HEK293 (cell line): ENCODE data around the gene IMPDH1.

Experiments
- CTCF ChIA-PET: fragments of 350-600 bp; formaldehyde crosslinking; extraction: SDS; loops from one replicate; lab custom pipeline; 2021; ENCODE audit warnings: antibody characterized with exemption; lab: Yijun Ruan, JAX
- POLR2A ChIA-PET: fragments of 300-600 bp; formaldehyde crosslinking; extraction: SDS; loops from one replicate; lab custom pipeline; 2020; ENCODE audit warnings: antibody characterized with exemption, inconsistent platforms; lab: Yijun Ruan, JAX
- H3K27ac ChIP-seq: fragments of 200-500 bp; sonication (Bioruptor generic); 2 replicates; pipeline ENCODE4 v1.5.1; 2014; ENCODE audit warnings: low read depth, low read length, control low read depth, inconsistent platforms; ENCODE audit errors: extremely low read depth
- H3K36me3 ChIP-seq, 2 experiments: fragments of 200-500 bp in 1 of 2; sonication (Bioruptor generic) in 1 of 2; 1 replicate in 1 of 2; 2 replicates in 1 of 2; pipeline ENCODE4 v1.5.1; 2014 to 2017; ENCODE audit warnings: inconsistent platforms in 2 of 2, low read length in 2 of 2; ENCODE audit not compliant: control insufficient read depth in 2 of 2, insufficient read depth in 1 of 2
- H3K4me1 ChIP-seq: fragments of 200-500 bp; sonication (Bioruptor generic); 2 replicates; pipeline ENCODE4 v1.5.1; 2014; ENCODE audit warnings: mild to moderate bottlenecking, low read length, inconsistent platforms; ENCODE audit not compliant: control insufficient read depth, insufficient read depth
- H3K4me3 ChIP-seq: 2 replicates; pipeline ENCODE4 v1.5.1; 2011; ENCODE audit warnings: low read depth, mild to moderate bottlenecking, control low read depth, low read length, moderate library complexity
- H3K9me3 ChIP-seq: fragments of 200-500 bp; sonication (Bioruptor generic); 2 replicates; pipeline ENCODE4 v1.5.1; 2014; ENCODE audit warnings: low read depth, low read length, inconsistent platforms; ENCODE audit not compliant: control insufficient read depth, insufficient read depth
- FEZF1 ChIP-seq: fragments of 450-650 bp; formaldehyde crosslinking; IDR thresholded peaks from 2 replicates; pipeline ENCODE4 v1.5.1; 2016; ENCODE audit warnings: missing biosample characterization, missing genetic modification characterization
- GLIS2 ChIP-seq: fragments of 450-650 bp; formaldehyde crosslinking; IDR thresholded peaks from 2 replicates; pipeline ENCODE4 v1.5.1; 2016; ENCODE audit warnings: missing biosample characterization, missing genetic modification characterization
- KLF7 ChIP-seq: fragments of 450-650 bp; formaldehyde crosslinking; IDR thresholded peaks from 2 replicates; pipeline ENCODE4 v1.5.1; 2016; ENCODE audit warnings: missing biosample characterization, missing genetic modification characterization, borderline replicate concordance
- PRDM1 ChIP-seq: fragments of 450-650 bp; formaldehyde crosslinking; IDR thresholded peaks from 2 replicates; pipeline ENCODE4; 2016; ENCODE audit warnings: missing biosample characterization, missing genetic modification characterization
- SETDB1 ChIP-seq: IDR thresholded peaks from one replicate; pipeline ENCODE4 v1.6.1; 2017; ENCODE audit warnings: mild to moderate bottlenecking, low read length, moderate library complexity, mixed read lengths; ENCODE audit not compliant: insufficient read length
- YY1 ChIP-seq: fragments of 450-650 bp; formaldehyde crosslinking; IDR thresholded peaks from 2 replicates; pipeline ENCODE4 v1.5.1; 2018; ENCODE audit warnings: missing biosample characterization, missing genetic modification characterization
- ZBTB7A ChIP-seq: fragments of 450-650 bp; formaldehyde crosslinking; IDR thresholded peaks from 2 replicates; pipeline ENCODE4 v1.5.1; 2016; ENCODE audit warnings: low read depth, missing biosample characterization, missing genetic modification characterization
- ZEB2 ChIP-seq: fragments of 450-650 bp; formaldehyde crosslinking; IDR thresholded peaks from 2 replicates; pipeline ENCODE4 v1.5.1; 2016; ENCODE audit warnings: missing biosample characterization, missing genetic modification characterization
- ZIC2 ChIP-seq: fragments of 450-650 bp; formaldehyde crosslinking; IDR thresholded peaks from 2 replicates; pipeline ENCODE4 v1.5.1; 2016; ENCODE audit warnings: missing biosample characterization, missing genetic modification characterization
- ZNF10 ChIP-seq: fragments of 450-650 bp; formaldehyde crosslinking; IDR thresholded peaks from 2 replicates; pipeline ENCODE4 v1.5.1; 2017; ENCODE audit warnings: missing biosample characterization, missing genetic modification characterization
- ZNF114 ChIP-seq: fragments of 450-650 bp; formaldehyde crosslinking; IDR thresholded peaks from 2 replicates; pipeline ENCODE4 v1.5.0; 2017; ENCODE audit warnings: missing biosample characterization, missing genetic modification characterization
- ZNF146 ChIP-seq: fragments of 450-650 bp; formaldehyde crosslinking; IDR thresholded peaks from 2 replicates; pipeline ENCODE4 v1.5.1; 2016; ENCODE audit warnings: missing biosample characterization, missing genetic modification characterization
- ZNF155 ChIP-seq: fragments of 450-650 bp; formaldehyde crosslinking; IDR thresholded peaks from 2 replicates; pipeline ENCODE4 v1.5.1; 2016; ENCODE audit warnings: missing biosample characterization, missing genetic modification characterization
- ZNF169 ChIP-seq: fragments of 450-650 bp; formaldehyde crosslinking; IDR thresholded peaks from 2 replicates; pipeline ENCODE4 v1.5.1; 2016; ENCODE audit warnings: missing biosample characterization, missing genetic modification characterization
- ZNF184 ChIP-seq: fragments of 450-650 bp; IDR thresholded peaks from 2 replicates; pipeline ENCODE4 v1.5.1; 2018; ENCODE audit warnings: missing biosample characterization, mild to moderate bottlenecking, missing genetic modification characterization
- ZNF2 ChIP-seq: fragments of 450-650 bp; formaldehyde crosslinking; IDR thresholded peaks from 2 replicates; pipeline ENCODE4 v1.5.1; 2016; ENCODE audit warnings: missing biosample characterization, missing genetic modification characterization
- ZNF211 ChIP-seq: fragments of 450-650 bp; formaldehyde crosslinking; IDR thresholded peaks from 2 replicates; pipeline ENCODE4 v1.5.1; 2016; ENCODE audit warnings: low read depth, missing biosample characterization, missing genetic modification characterization
- ZNF223 ChIP-seq: fragments of 450-650 bp; formaldehyde crosslinking; IDR thresholded peaks from 2 replicates; pipeline ENCODE4 v1.5.1; 2016; ENCODE audit warnings: missing biosample characterization, missing genetic modification characterization
- ZNF274 ChIP-seq, 2 experiments: fragments of 200-500 bp in 1 of 2; fragments of 450-650 bp in 1 of 2; sonication (Bioruptor generic) in 1 of 2; formaldehyde crosslinking in 1 of 2; IDR thresholded peaks; 2 replicates each; pipeline versions ENCODE4 v1.5.1 to v1.6.1; 2014 to 2016; ENCODE audit warnings: borderline replicate concordance in 1 of 2, inconsistent platforms in 1 of 2, low read length in 1 of 2, missing biosample characterization in 1 of 2, missing genetic modification characterization in 1 of 2
- ZNF302 ChIP-seq: fragments of 450-650 bp; formaldehyde crosslinking; IDR thresholded peaks from 2 replicates; pipeline ENCODE4 v1.5.1; 2016; ENCODE audit warnings: missing biosample characterization, missing genetic modification characterization, low read depth
- ZNF404 ChIP-seq: fragments of 450-650 bp; formaldehyde crosslinking; IDR thresholded peaks from 2 replicates; pipeline ENCODE4 v1.5.1; 2017; ENCODE audit warnings: missing biosample characterization, missing genetic modification characterization
- ZNF416 ChIP-seq: fragments of 450-650 bp; formaldehyde crosslinking; IDR thresholded peaks from 2 replicates; pipeline ENCODE4 v1.5.1; 2016; ENCODE audit warnings: missing biosample characterization, missing genetic modification characterization
- ZNF521 ChIP-seq: fragments of 450-650 bp; formaldehyde crosslinking; IDR thresholded peaks from 2 replicates; pipeline ENCODE4 v1.5.1; 2017; ENCODE audit warnings: missing biosample characterization, mild to moderate bottlenecking, missing genetic modification characterization
- ZNF549 ChIP-seq: fragments of 450-650 bp; IDR thresholded peaks from 2 replicates; pipeline ENCODE4 v1.5.1; 2018; ENCODE audit warnings: missing biosample characterization, missing genetic modification characterization, mild to moderate bottlenecking, inconsistent platforms, moderate library complexity
- ZNF558 ChIP-seq: fragments of 450-650 bp; formaldehyde crosslinking; IDR thresholded peaks from 2 replicates; pipeline ENCODE4 v1.5.1; 2016; ENCODE audit warnings: missing biosample characterization, missing genetic modification characterization
- ZNF561 ChIP-seq: fragments of 450-650 bp; IDR thresholded peaks from 2 replicates; pipeline ENCODE4 v1.5.1; 2018; ENCODE audit warnings: missing biosample characterization, missing genetic modification characterization, borderline replicate concordance
- ZNF600 ChIP-seq: fragments of 450-650 bp; formaldehyde crosslinking; IDR thresholded peaks from 2 replicates; pipeline ENCODE4 v1.5.1; 2016; ENCODE audit warnings: missing biosample characterization, missing genetic modification characterization
- ZNF777 ChIP-seq: fragments of 450-650 bp; formaldehyde crosslinking; IDR thresholded peaks from 2 replicates; pipeline ENCODE4 v1.5.1; 2017; ENCODE audit warnings: missing biosample characterization, missing genetic modification characterization, borderline replicate concordance
- ZNF830 ChIP-seq: fragments of 450-650 bp; IDR thresholded peaks from 2 replicates; pipeline ENCODE4 v1.5.0; 2018; ENCODE audit warnings: missing biosample characterization, missing genetic modification characterization, low read depth, mild to moderate bottlenecking, moderate library complexity
- ZSCAN30 ChIP-seq: fragments of 450-650 bp; IDR thresholded peaks from 2 replicates; pipeline ENCODE4 v1.5.1; 2018; ENCODE audit warnings: missing biosample characterization, mild to moderate bottlenecking, missing genetic modification characterization, moderate library complexity
- TF ChIP-seq, protein P1 (sequence below): fragments of 450-650 bp; formaldehyde crosslinking; IDR thresholded peaks from 2 replicates; pipeline ENCODE4; 2016; ENCODE audit warnings: missing biosample characterization, missing genetic modification characterization
- TF ChIP-seq, protein P2 (sequence below): fragments of 450-650 bp; formaldehyde crosslinking; IDR thresholded peaks from 2 replicates; pipeline ENCODE4 v1.5.1; 2016; ENCODE audit warnings: missing biosample characterization, missing genetic modification characterization

IMPDH1 gene

DNA sequence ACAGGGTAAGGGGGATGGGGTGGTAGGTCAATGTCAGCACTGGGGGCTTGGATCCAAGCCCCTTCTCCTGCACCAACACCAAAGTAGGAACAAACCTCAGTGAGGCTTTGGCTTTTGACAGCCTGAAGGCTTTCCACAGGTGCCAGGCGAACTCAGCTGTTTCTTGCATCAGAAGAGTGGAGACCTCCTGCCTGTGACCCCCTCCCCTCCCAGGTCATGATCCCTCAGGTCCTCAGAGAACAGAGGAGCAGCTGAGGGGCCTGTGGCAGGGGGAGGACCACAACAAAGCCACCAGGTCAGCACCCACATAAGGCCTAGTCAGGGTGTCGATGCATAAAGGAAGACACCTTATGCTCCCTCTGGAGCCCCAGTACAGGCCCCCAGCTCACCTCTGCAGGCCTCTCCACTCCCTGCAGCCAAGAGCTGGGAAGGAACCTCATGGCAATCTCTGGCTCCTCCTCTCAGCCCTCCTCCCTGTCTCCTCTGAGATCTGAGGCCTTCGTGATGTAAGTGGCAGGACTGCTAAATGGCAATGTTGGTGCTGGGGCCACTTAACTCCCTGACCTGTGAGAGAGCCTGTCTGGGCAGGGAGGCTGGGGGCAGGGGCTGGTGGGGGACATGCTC is 29.2 kb downstream of the IMPDH1 start:
- POLR2A ChIA-PET, result interaction anchor here (1.2 kb wide), 1 partner anchor 37 kb away, joined by 4 read pairs; the partner anchor contains the start of gene RBM28
- H3K4me1 ChIP-seq, result no peaks in the 10 kb centered on the region

DNA sequence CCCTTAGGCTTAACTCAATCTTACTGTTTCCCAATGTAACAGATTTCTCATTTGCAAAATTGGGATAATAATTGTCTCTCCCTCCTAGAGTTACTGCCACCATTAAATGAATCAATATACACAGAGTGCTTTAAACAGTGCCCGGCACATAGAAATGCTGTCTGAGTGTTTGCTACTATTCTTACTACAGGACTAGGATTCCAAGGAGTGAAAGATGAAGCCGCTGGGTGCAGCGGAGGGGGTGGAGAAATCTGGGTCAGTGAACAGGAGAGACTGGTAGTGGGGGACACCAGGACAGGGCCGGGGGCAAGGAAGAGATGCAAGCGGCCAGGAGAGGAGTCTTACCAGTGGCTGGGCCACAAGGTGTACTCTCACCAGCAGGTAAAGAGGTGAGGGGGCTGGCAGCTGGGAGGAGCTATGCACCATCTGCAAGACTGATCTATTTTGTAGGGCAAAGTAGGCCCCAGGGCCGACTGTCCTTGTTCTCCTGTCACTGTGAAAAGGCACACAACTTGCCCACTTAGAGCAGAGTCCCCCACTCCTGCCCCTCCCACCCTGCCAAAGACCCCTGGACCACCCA is 29.8 kb downstream of the IMPDH1 start:
- CTCF ChIA-PET, result interaction anchor here (0.6 to 18.1 kb wide), 10 partner anchors 9 to 581 kb away, joined by 3 to 378 read pairs (median 5); partner anchors contain the start of gene RBM28

More for the DNA sequence above, 29.2 kb downstream of the IMPDH1 start:
- H3K27ac ChIP-seq, result no peak overlapping the region
- no peaks in the 10 kb centered on the region for H3K9me3 ChIP-seq
- no peak overlapping the region for H3K4me3 ChIP-seq
- no peaks in the 10 kb centered on the region for H3K36me3 ChIP-seq
- CTCF ChIA-PET, result interaction anchor here (0.5 to 18.1 kb wide), 15 partner anchors 9 to 1537 kb away, joined by 3 to 378 read pairs (median 4); partner anchors contain the start of gene RBM28
- TF ChIP-seq ZEB2 (tag by site-specific recombination) (no peak), FEZF1 (tag by site-specific recombination) (0 out of 2 replicates have a peak, but pooled peaks have one; percentile 13), YY1 (tag by site-specific recombination) (no peak), ZNF549 (no peak), ZNF2 (no peak), ZNF404 (tag by site-specific recombination) (no peak), GLIS2 (tag by site-specific recombination) (peak; percentile 14; the same call in 1 of the 2 replicates), ZNF169 (tag by site-specific recombination) (no peak), ZNF558 (tag by site-specific recombination) (no peak), ZNF830 (no peak), ZBTB7A (tag by site-specific recombination) (no peak), SETDB1 (no peak), ZIC2 (peak; percentile 49), ZNF146 (no peak), ZNF561 (tag by site-specific recombination) (no peak), ZNF600 (tag by site-specific recombination) (no peak), ZNF114 (no peak)
- TF ChIP-seq, protein P1, sequence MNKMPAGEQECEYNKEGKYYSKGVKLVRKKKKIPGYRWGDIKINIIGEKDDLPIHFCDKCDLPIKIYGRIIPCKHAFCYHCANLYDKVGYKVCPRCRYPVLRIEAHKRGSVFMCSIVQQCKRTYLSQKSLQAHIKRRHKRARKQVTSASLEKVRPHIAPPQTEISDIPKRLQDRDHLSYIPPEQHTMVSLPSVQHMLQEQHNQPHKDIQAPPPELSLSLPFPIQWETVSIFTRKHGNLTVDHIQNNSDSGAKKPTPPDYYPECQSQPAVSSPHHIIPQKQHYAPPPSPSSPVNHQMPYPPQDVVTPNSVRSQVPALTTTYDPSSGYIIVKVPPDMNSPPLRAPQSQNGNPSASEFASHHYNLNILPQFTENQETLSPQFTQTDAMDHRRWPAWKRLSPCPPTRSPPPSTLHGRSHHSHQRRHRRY, result no peak

DNA sequence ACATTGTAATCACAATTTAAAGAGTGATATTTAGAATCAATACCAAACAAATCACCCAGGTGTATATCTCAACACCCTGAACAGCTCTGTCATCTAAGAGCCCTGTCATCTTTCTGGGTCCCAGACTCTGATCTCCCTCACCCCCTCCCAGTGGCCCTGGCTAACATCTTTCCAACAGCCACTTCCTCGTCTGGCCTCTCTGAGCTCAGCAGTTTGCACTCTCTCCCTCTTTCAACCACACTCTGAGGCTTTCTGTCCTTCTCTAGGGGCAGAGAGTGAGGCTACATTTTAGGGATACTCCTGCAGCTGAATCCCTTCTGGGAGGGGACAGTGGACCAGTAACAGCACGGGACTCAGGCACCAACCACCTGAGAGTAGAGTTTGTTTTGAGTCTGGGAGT is 31.1 kb downstream of the IMPDH1 start:
- Histone ChIP-seq H3K9me3 (no peaks in the 10 kb centered on the region), H3K27ac (no peak overlapping the region), H3K36me3 (no peaks in the 10 kb centered on the region), H3K4me3 (no peak overlapping the region), H3K4me1 (no peaks in the 10 kb centered on the region)
- ChIA-PET POLR2A (no interaction called here), CTCF (interaction anchor here (0.7 to 18.1 kb wide), 6 partner anchors 9 to 154 kb away, joined by 3 to 378 read pairs (median 4); partner anchors contain the start of gene RBM28)
- TF ChIP-seq ZNF184 (tag by site-specific recombination), result no peak
- no peak for TF ChIP-seq ZNF223
- TF ChIP-seq, protein P2, sequence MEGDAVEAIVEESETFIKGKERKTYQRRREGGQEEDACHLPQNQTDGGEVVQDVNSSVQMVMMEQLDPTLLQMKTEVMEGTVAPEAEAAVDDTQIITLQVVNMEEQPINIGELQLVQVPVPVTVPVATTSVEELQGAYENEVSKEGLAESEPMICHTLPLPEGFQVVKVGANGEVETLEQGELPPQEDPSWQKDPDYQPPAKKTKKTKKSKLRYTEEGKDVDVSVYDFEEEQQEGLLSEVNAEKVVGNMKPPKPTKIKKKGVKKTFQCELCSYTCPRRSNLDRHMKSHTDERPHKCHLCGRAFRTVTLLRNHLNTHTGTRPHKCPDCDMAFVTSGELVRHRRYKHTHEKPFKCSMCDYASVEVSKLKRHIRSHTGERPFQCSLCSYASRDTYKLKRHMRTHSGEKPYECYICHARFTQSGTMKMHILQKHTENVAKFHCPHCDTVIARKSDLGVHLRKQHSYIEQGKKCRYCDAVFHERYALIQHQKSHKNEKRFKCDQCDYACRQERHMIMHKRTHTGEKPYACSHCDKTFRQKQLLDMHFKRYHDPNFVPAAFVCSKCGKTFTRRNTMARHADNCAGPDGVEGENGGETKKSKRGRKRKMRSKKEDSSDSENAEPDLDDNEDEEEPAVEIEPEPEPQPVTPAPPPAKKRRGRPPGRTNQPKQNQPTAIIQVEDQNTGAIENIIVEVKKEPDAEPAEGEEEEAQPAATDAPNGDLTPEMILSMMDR, result no peak
- TF ChIP-seq KLF7 (tag by site-specific recombination), result no peak
- TF ChIP-seq ZNF521 (tag by site-specific recombination), result no peak
- no peak for TF ChIP-seq PRDM1 (tag by site-specific recombination)
- TF ChIP-seq ZNF274 (IDR thresholded peaks at IDR 0.05; ENCODE audit: low read length), result no peak
- TF ChIP-seq ZNF274 (tag by site-specific recombination; IDR thresholded peaks at IDR 0.05; ENCODE audit: borderline replicate concordance), result no peak
- TF ChIP-seq ZNF302 (tag by site-specific recombination), result no peak
- TF ChIP-seq ZNF155 (tag by site-specific recombination), result no peak
- no peak for TF ChIP-seq ZNF549
- TF ChIP-seq ZNF416 (tag by site-specific recombination), result no peak
- TF ChIP-seq ZNF211 (tag by site-specific recombination), result no peak
- no peak for TF ChIP-seq ZSCAN30 (tag by site-specific recombination)
- no peak for TF ChIP-seq ZNF777 (tag by site-specific recombination)

More for the DNA sequence above, 29.8 kb downstream of the IMPDH1 start:
- H3K4me1 ChIP-seq, result no peaks in the 10 kb centered on the region
- POLR2A ChIA-PET, result no interaction called here
- H3K36me3 ChIP-seq, result no peaks in the 10 kb centered on the region
- TF ChIP-seq ZNF10 (tag by site-specific recombination), result no peak
- no peak overlapping the region for H3K27ac ChIP-seq
- no peak overlapping the region for H3K4me3 ChIP-seq
- no peaks in the 10 kb centered on the region for H3K9me3 ChIP-seq
